HG03095 (cell line): ENCODE measurements around the gene ADIRF.

Source experiments
- ATAC-seq: cut with Tn5 transposase; IDR thresholded peaks from one replicate; pipeline ENCODE4 v1.9.1; 2021; ENCODE audit warnings: moderate library complexity; ENCODE audit not compliant: unreplicated experiment

Gene ADIRF

GRCh38 chr10:86960003-86960862 is 8.0 kb upstream of the ADIRF start:
- ATAC-seq: peak; percentile 64

GRCh38 chr10:86960863-86961434 is 7.3 kb upstream of the ADIRF start:
- no peak for ATAC-seq

- ATAC-seq: no peak
Observed at GRCh38 chr10:86961481-86962091, 6.7 kb upstream of the ADIRF start.

GRCh38 chr10:86962136-86962980 is 5.9 kb upstream of the ADIRF start:
- ATAC-seq: no peak

- ATAC-seq: no peak
Observed at GRCh38 chr10:86962981-86963310, 5.3 kb upstream of the ADIRF start.

GRCh38 chr10:86963341-86963919 is 4.9 kb upstream of the ADIRF start:
- no peak for ATAC-seq

- ATAC-seq: no peak
Observed at GRCh38 chr10:86964061-86964846, 4.0 kb upstream of the ADIRF start.

- ATAC-seq: no peak
Observed at GRCh38 chr10:86964847-86965190, 3.5 kb upstream of the ADIRF start.

GRCh38 chr10:86965986-86966654 is 2.2 kb upstream of the ADIRF start:
- ATAC-seq: no peak

- no peak for ATAC-seq
Observed at GRCh38 chr10:86967481-86967941, 771 bp upstream of the ADIRF start.

- no peak for ATAC-seq
Observed at GRCh38 chr10:86968994-86969355, 693 bp downstream of the ADIRF start.

- no peak for ATAC-seq
Observed at GRCh38 chr10:86969421-86970041, 1.2 kb downstream of the ADIRF start.

- no peak for ATAC-seq
Observed at GRCh38 chr10:86970162-86970981, 2.1 kb downstream of the ADIRF start.

- no peak for ATAC-seq
Observed at GRCh38 chr10:86970982-86971231, 2.6 kb downstream of the ADIRF start.

- ATAC-seq: peak; percentile 58
Observed at GRCh38 chr10:86971232-86971991, 3.1 kb downstream of the ADIRF start.

GRCh38 chr10:86972613-86973380 is 4.5 kb downstream of the ADIRF start:
- ATAC-seq: no peak

GRCh38 chr10:86974484-86974883 is 6.2 kb downstream of the ADIRF start:
- ATAC-seq: no peak
